Astrocyte (in vitro differentiated cells and primary cell): Measurements from ENCODE around the gene HLF.

Experiments used
- CTCF ChIP-seq: IDR thresholded peaks from 2 replicates; pipeline ENCODE4 v1.5.1; 2011; ENCODE audit warnings: low read depth, mild to moderate bottlenecking, inconsistent platforms, low read length, moderate library complexity; ENCODE audit not compliant: insufficient read depth
- EZH2 ChIP-seq: IDR thresholded peaks from 2 replicates; pipeline ENCODE4 v1.6.1; 2012; ENCODE audit warnings: mild to moderate bottlenecking, low read length, inconsistent platforms; ENCODE audit not compliant: insufficient read depth

- no peak for TF ChIP-seq CTCF
- TF ChIP-seq EZH2, result no peak
These were observed 14.4 kb downstream of the HLF start for GRCh38 chr17:55279203-55279602.
